Measurements from ENCODE around the gene TMC7. TPM values are rescaled to one million over a fixed set of nuclear protein-coding genes. Genes with fewer than 3 reads are reported as not detected.

TMC7 gene
- total and polyA plus RNA-seq, 12 donors, result 0.76 to 1.9 (median 1.2) TPM

DNA sequence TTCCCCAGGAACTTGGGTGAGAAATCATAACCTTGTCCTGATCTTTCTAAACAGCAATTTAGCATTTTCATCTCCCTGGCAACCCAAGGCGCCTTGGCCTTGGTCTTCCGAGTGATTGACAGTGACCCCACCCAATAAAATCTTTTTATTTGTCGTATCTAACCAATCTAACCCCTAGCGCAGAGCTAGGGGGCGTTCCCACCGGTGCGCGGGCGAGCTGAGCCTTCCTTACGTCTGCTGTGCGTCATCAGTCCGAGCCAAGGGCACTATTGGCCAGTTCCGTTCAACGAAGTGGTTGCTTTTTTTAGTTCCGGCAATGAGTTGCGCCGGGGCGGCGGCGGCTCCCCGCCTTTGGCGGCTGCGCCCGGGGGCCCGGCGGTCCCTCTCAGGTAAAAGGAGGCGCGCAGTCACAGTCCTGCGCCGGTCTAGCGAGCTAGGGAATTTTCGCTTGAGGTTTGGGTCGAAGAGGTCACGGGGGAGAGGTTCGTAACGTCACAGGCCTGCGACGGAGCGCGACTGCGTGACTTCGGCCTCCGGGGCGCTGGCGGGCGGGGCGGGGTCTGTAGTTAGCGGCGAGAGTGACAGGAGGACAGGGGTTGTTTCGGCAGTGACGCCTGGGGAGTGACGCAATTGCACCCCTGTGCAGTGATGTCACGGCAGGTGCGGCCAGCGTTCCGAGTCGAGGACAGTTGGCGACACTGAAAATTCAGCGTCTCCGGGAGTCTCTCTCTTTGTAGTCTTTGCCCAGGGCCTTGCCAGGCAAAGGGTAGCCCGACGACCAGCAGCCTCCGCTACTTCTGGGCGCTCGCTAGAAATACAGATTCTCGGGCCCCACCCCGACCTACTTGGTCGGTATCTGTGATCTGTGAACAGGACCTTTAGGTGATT lies 83.9 kb downstream of the TMC7 start, which contains the start of gene COQ7:
Gene COQ7, plus strand, starts transcription at position 266 of the 888 bp plus-strand sequence. Its CDS starts 51 bp downstream, at position 317.
- 0% methylated on average over 67 to 68 of the region's 68 CpGs for WGBS, 2 donors
- peak; percentile 97 to 99 for DNase-seq
- Histone ChIP-seq H3K27ac (peak within 1 kb of the TSS; percentile 97 to 100 (median 99)), H3K4me3 (peak within 1 kb of the TSS; percentile 60 to 93 (median 74)), H3K27me3 (no peaks in the 10 kb centered on the region), H3K4me1 (peaks cover 0 to 32% (median 18%) of the 10 kb centered on the region in 9 donors), H3K9me3 (no peaks in the 10 kb centered on the region), H3K36me3 (peaks cover 0 to 16% (median 3%) of the 10 kb centered on the region in 9 donors)
- ATAC-seq, result peak; percentile 96 to 98 (median 98)
- intact Hi-C loops (cut with DNase I), result loop anchor here in 4 of 10 donors (1.0 to 10.0 kb wide), 3 partner anchors 84 to 273 kb away; partner anchors contain the start of genes TMC7 (in 3 of the 4) and RPS15A (in 1 of the 4)
- TF ChIP-seq, protein P1, sequence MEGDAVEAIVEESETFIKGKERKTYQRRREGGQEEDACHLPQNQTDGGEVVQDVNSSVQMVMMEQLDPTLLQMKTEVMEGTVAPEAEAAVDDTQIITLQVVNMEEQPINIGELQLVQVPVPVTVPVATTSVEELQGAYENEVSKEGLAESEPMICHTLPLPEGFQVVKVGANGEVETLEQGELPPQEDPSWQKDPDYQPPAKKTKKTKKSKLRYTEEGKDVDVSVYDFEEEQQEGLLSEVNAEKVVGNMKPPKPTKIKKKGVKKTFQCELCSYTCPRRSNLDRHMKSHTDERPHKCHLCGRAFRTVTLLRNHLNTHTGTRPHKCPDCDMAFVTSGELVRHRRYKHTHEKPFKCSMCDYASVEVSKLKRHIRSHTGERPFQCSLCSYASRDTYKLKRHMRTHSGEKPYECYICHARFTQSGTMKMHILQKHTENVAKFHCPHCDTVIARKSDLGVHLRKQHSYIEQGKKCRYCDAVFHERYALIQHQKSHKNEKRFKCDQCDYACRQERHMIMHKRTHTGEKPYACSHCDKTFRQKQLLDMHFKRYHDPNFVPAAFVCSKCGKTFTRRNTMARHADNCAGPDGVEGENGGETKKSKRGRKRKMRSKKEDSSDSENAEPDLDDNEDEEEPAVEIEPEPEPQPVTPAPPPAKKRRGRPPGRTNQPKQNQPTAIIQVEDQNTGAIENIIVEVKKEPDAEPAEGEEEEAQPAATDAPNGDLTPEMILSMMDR (IDR thresholded peaks at IDR 0.05), result peak in 1 of 9 donors; percentile 18

DNA sequence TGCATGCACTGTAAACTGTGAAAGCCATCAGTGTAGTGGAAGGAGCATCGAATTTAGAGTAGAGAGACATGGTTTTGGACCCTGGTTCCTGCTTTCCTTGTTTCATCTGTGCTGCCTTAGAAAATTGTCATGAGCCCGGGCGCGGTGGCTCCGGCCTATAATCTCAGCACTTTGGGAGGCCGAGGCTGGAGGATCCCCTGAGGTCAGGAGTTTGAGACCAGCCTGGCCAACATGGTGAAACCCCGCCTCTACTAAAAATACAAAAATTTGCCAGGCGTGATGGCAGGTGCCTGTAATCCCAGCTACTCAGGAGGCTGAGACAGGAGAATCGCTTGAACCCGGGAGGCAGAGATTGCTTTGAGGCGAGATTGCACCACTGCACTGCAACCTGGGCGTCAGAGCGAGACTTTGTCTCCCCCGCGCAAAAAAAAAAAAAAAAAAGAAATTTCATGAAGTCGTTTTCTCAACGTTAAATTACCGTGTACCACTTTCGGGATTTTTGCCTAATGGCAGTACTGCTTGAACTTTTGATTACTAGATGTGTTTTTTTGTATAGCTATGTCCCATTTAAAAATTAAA lies 84.6 kb downstream of the TMC7 start:
- ATAC-seq, result no peak
- whole genome bisulfite sequencing, 2 donors, result 45 to 48% methylated on average over 19 of the region's 19 CpGs

DNA sequence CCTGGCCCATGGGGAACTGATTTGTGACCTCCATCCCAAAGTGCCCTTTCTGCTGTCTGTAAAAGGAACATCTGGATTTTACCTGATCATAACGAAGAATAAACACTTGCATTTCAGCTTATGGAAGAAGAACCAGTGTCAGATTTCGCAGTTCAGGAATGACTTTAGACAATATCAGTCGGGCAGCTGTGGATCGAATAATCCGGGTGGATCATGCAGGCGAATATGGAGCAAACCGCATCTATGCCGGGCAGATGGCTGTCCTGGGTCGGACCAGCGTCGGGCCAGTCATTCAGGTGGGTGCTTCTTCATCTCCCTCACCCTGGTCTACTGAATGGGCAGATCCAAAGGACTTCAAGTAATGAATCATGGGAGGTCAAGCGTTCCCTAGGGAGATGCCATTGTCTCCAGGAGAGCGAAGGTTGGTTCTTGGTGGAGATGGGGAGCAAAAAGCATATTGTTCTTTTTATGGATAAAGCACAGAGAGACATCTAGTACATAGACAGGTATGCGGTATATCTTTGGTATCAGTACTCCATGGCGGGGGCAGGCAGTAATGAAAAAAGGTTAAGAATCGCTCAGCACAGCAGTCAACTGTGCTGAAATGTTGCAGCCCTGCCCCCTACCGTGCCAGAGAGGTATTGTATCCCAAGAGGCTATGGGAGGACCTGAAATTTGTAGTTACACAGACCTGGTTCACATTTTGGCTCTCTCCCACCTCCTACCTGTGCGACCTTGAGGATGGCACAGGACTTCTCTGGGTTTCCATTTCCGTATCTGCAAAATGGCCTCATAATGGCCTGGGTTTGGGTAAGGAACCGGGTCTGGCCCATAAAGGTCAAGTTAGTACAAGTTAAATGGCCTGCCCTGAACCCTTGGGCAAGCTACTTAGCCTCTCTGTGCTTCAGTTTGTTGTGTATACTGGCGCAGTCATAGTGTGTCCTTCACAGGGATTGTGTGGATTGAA lies 88.4 kb downstream of the TMC7 start:
- H3K36me3 ChIP-seq, result peaks cover 0 to 60% (median 33%) of the 10 kb centered on the region in 9 donors
- no peaks in the 10 kb centered on the region for H3K27me3 ChIP-seq
- no peak for ATAC-seq
- H3K27ac ChIP-seq, result no peak overlapping the region
- no peak overlapping the region for H3K4me3 ChIP-seq
- H3K9me3 ChIP-seq, result no peaks in the 10 kb centered on the region
- DNase-seq, result peak; percentile 41 to 59
- TF ChIP-seq, protein P1 (IDR thresholded peaks at IDR 0.05), result peak; percentile 30 to 77 (median 73)
- H3K4me1 ChIP-seq, result peaks cover 0 to 29% (median 15%) of the 10 kb centered on the region in 9 donors
- 81% methylated on average over 21 of the region's 21 CpGs for WGBS, 2 donors
- intact Hi-C loops (cut with DNase I), result loop anchor here in 6 of 10 donors (5.0 to 10.0 kb wide), 2 partner anchors 87 to 90 kb away; partner anchors contain the start of gene TMC7 (in 6 of the 6)

More for the DNA sequence above, 84.6 kb downstream of the TMC7 start:
- intact Hi-C loops (cut with DNase I), result loop anchor here in 3 of 10 donors (5.0 to 10.0 kb wide), 2 partner anchors 86 to 274 kb away; partner anchors contain the start of genes TMC7 (in 2 of the 3) and RPS15A (in 1 of the 3)
- no peak for DNase-seq
- peaks cover 0 to 23% (median 11%) of the 10 kb centered on the region in 9 donors for H3K36me3 ChIP-seq
- peak overlapping the region; percentile 60 to 93 (median 74) for H3K4me3 ChIP-seq
- H3K27ac ChIP-seq, result peak overlapping the region; percentile 97 to 100 (median 99)
- H3K4me1 ChIP-seq, result peaks cover 0 to 31% (median 17%) of the 10 kb centered on the region in 9 donors
- no peaks in the 10 kb centered on the region for H3K27me3 ChIP-seq
- TF ChIP-seq, protein P1 (IDR thresholded peaks at IDR 0.05), result no peak
- no peaks in the 10 kb centered on the region for H3K9me3 ChIP-seq
